Measurements from ENCODE around the gene RIPK1. TPM values are rescaled to one million over a fixed set of nuclear protein-coding genes. Genes with fewer than 3 reads are reported as not detected.

Gene RIPK1
- total and polyA plus RNA-seq, 10 of the 15 experiments (the other 5 are each of a cell fraction or from before 2014, with no cell fraction given): 1.6 to 11.2 (median 6.3) TPM

DNA sequence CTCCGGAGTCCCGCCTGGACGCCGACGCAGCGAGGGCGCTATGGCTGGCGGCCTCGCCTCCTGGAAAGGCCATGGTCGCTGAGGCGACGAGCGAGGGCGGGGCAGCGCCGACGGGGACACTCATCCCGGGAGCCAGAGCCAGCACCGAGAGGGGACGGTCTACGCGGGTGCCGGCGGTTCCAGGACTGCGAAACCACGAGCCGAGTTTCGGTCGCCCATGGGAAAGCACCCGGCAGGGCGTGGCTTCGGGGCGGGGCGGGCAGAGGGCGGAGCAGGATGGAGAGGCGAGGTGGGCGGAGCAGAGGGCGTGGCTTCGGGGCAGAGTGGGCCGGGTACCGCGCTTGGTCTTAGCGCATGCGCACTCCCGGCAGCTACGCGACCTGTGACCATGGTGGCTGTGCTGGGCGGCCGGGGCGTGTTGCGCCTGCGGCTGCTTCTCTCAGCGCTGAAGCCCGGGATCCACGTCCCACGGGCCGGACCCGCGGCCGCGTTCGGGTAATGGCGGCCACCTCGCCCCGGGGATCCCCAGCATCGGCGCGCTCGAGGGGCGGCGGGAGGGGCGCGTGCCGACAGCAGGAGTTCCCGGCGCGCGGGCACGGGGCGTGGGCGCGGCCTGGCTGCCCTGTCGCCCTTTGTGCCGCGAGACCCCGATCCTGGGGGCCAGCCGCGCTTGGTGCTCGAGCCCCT, 50.2 kb downstream of the RIPK1 start, which contains the start of gene BPHL (continued):
- no peak for TF ChIP-seq SMAD1 (IDR thresholded peaks at IDR 0.05; ENCODE audit: low read depth, partially characterized antibody)
- TF ChIP-seq ZNF207 (IDR thresholded peaks at IDR 0.05; ENCODE audit: borderline replicate concordance): 0 out of 2 replicates have a peak, but pooled peaks have one; percentile 35
- peak; percentile 81; the same call in 1 of the 2 replicates for TF ChIP-seq ZNF217 (IDR thresholded peaks at IDR 0.05)
- peak; percentile 34 for TF ChIP-seq HDAC6 (IDR thresholded peaks at IDR 0.05; ENCODE audit: unreplicated experiment)
- TF ChIP-seq NFYB (IDR thresholded peaks at IDR 0.05; ENCODE audit: insufficient read depth, low read depth, low read length): no peak
- TF ChIP-seq NFXL1 (IDR thresholded peaks at IDR 0.05; ENCODE audit: borderline replicate concordance): no peak
- no peak for TF ChIP-seq RBBP5 (conservative IDR thresholded peaks at IDR 0.05)
- TF ChIP-seq, protein P1, sequence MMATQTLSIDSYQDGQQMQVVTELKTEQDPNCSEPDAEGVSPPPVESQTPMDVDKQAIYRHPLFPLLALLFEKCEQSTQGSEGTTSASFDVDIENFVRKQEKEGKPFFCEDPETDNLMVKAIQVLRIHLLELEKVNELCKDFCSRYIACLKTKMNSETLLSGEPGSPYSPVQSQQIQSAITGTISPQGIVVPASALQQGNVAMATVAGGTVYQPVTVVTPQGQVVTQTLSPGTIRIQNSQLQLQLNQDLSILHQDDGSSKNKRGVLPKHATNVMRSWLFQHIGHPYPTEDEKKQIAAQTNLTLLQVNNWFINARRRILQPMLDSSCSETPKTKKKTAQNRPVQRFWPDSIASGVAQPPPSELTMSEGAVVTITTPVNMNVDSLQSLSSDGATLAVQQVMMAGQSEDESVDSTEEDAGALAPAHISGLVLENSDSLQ (IDR thresholded peaks at IDR 0.05): no peak
- TF ChIP-seq NFYA (IDR thresholded peaks at IDR 0.05; ENCODE audit: borderline replicate concordance, low read depth, low read length): no peak
- no peak for TF ChIP-seq CHD4 (IDR thresholded peaks at IDR 0.05)
- TF ChIP-seq, protein P2, sequence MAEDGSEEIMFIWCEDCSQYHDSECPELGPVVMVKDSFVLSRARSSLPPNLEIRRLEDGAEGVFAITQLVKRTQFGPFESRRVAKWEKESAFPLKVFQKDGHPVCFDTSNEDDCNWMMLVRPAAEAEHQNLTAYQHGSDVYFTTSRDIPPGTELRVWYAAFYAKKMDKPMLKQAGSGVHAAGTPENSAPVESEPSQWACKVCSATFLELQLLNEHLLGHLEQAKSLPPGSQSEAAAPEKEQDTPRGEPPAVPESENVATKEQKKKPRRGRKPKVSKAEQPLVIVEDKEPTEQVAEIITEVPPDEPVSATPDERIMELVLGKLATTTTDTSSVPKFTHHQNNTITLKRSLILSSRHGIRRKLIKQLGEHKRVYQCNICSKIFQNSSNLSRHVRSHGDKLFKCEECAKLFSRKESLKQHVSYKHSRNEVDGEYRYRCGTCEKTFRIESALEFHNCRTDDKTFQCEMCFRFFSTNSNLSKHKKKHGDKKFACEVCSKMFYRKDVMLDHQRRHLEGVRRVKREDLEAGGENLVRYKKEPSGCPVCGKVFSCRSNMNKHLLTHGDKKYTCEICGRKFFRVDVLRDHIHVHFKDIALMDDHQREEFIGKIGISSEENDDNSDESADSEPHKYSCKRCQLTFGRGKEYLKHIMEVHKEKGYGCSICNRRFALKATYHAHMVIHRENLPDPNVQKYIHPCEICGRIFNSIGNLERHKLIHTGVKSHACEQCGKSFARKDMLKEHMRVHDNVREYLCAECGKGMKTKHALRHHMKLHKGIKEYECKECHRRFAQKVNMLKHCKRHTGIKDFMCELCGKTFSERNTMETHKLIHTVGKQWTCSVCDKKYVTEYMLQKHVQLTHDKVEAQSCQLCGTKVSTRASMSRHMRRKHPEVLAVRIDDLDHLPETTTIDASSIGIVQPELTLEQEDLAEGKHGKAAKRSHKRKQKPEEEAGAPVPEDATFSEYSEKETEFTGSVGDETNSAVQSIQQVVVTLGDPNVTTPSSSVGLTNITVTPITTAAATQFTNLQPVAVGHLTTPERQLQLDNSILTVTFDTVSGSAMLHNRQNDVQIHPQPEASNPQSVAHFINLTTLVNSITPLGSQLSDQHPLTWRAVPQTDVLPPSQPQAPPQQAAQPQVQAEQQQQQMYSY (CRISPR knock-in tag; IDR thresholded peaks at IDR 0.05): no peak
- no peak for TF ChIP-seq SIX5 (IDR thresholded peaks at IDR 0.05; ENCODE audit: low read depth, low read length, severe bottlenecking)
- no peak for TF ChIP-seq KAT2A (conservative IDR thresholded peaks at IDR 0.05; ENCODE audit: control insufficient read depth, low read depth, low read length)
- TF ChIP-seq KDM1A (IDR thresholded peaks at IDR 0.05; ENCODE audit: borderline replicate concordance): no peak
- TF ChIP-seq EGR1 (IDR thresholded peaks at IDR 0.05; ENCODE audit: borderline replicate concordance in 1 of 2, low read depth in 2 of 2, low read length in 2 of 2): peak in 1 of 2 experiments; percentile 70; a peak in 1 of 3 replicates
- TF ChIP-seq TCF3 (IDR thresholded peaks at IDR 0.05; ENCODE audit: borderline replicate concordance, insufficient read depth, low read depth, low read length): no peak
- TF ChIP-seq ZNF24 (IDR thresholded peaks at IDR 0.05): no peak
- TF ChIP-seq, protein P3, sequence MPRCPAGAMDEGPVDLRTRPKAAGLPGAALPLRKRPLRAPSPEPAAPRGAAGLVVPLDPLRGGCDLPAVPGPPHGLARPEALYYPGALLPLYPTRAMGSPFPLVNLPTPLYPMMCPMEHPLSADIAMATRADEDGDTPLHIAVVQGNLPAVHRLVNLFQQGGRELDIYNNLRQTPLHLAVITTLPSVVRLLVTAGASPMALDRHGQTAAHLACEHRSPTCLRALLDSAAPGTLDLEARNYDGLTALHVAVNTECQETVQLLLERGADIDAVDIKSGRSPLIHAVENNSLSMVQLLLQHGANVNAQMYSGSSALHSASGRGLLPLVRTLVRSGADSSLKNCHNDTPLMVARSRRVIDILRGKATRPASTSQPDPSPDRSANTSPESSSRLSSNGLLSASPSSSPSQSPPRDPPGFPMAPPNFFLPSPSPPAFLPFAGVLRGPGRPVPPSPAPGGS (IDR thresholded peaks at IDR 0.05; ENCODE audit: borderline replicate concordance, insufficient read depth, low read depth, low read length, poor library complexity, severe bottlenecking): no peak
- TF ChIP-seq STAT1 (conservative IDR thresholded peaks at IDR 0.05): no peak
- TF ChIP-seq, protein P4, sequence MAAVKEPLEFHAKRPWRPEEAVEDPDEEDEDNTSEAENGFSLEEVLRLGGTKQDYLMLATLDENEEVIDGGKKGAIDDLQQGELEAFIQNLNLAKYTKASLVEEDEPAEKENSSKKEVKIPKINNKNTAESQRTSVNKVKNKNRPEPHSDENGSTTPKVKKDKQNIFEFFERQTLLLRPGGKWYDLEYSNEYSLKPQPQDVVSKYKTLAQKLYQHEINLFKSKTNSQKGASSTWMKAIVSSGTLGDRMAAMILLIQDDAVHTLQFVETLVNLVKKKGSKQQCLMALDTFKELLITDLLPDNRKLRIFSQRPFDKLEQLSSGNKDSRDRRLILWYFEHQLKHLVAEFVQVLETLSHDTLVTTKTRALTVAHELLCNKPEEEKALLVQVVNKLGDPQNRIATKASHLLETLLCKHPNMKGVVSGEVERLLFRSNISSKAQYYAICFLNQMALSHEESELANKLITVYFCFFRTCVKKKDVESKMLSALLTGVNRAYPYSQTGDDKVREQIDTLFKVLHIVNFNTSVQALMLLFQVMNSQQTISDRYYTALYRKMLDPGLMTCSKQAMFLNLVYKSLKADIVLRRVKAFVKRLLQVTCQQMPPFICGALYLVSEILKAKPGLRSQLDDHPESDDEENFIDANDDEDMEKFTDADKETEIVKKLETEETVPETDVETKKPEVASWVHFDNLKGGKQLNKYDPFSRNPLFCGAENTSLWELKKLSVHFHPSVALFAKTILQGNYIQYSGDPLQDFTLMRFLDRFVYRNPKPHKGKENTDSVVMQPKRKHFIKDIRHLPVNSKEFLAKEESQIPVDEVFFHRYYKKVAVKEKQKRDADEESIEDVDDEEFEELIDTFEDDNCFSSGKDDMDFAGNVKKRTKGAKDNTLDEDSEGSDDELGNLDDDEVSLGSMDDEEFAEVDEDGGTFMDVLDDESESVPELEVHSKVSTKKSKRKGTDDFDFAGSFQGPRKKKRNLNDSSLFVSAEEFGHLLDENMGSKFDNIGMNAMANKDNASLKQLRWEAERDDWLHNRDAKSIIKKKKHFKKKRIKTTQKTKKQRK (IDR thresholded peaks at IDR 0.05; ENCODE audit: low read depth, low read length): no peak
- no peak for TF ChIP-seq HCFC1 (IDR thresholded peaks at IDR 0.05; ENCODE audit: low read length)

Measured in GM12878 (cell line).